NOMO-1 treated with dmso at 0.1 percent for 144 hours (cell line): ENCODE measurements around the gene IL34.
"Not testable (repeated sequence)": the region's sequence is repeated elsewhere in the genome, so short reads cannot be mapped to it uniquely, and the experiment has no call there.

Source experiments
- DNase-seq: peaks from one replicate; lab custom pipeline; 2025; ENCODE audit not compliant: unreplicated experiment; lab: John Stamatoyannopoulos, UW

IL34 gene

GRCh38 chr16:70630960-70631745, 15.2 kb upstream of the IL34 start:
- no peak for DNase-seq

- no peak for DNase-seq
Measured at GRCh38 chr16:70632273-70632672, 14.1 kb upstream of the IL34 start.

GRCh38 chr16:70633617-70634016, 12.7 kb upstream of the IL34 start:
- DNase-seq, result not testable (repeated sequence)

- no peak for DNase-seq
Measured at GRCh38 chr16:70634861-70635260, 11.5 kb upstream of the IL34 start.

GRCh38 chr16:70635336-70636016, 10.9 kb upstream of the IL34 start:
- DNase-seq, result no peak

- DNase-seq, result no peak
Measured at GRCh38 chr16:70638814-70639792, 7.3 kb upstream of the IL34 start.

- no peak for DNase-seq
Measured at GRCh38 chr16:70642633-70643032, 3.7 kb upstream of the IL34 start.

- not testable (repeated sequence) for DNase-seq
Measured at GRCh38 chr16:70643264-70643663, 3.1 kb upstream of the IL34 start.

GRCh38 chr16:70644763-70645597, 1.4 kb upstream of the IL34 start:
- no peak for DNase-seq

GRCh38 chr16:70647441-70648359, 1.3 kb downstream of the IL34 start:
- DNase-seq, result no peak

- no peak for DNase-seq
Measured at GRCh38 chr16:70648606-70649005, 2.2 kb downstream of the IL34 start.

GRCh38 chr16:70649300-70649699, 2.9 kb downstream of the IL34 start:
- DNase-seq, result no peak

- DNase-seq, result no peak
Measured at GRCh38 chr16:70650216-70650615, 3.9 kb downstream of the IL34 start.

- no peak for DNase-seq
Measured at GRCh38 chr16:70651524-70651923, 5.2 kb downstream of the IL34 start.

- DNase-seq, result no peak
Measured at GRCh38 chr16:70652322-70652721, 6.0 kb downstream of the IL34 start.

- no peak for DNase-seq
Measured at GRCh38 chr16:70653406-70653805, 7.0 kb downstream of the IL34 start.

GRCh38 chr16:70653809-70654771, 7.7 kb downstream of the IL34 start:
- peak; percentile 72 for DNase-seq

- no peak for DNase-seq
Measured at GRCh38 chr16:70656065-70656711, 9.8 kb downstream of the IL34 start.
